ENCODE results near the gene APP.
"Not testable (repeated sequence)": the region's sequence is repeated elsewhere in the genome, so short reads cannot be mapped to it uniquely, and the experiment has no call there.

APP gene

DNA sequence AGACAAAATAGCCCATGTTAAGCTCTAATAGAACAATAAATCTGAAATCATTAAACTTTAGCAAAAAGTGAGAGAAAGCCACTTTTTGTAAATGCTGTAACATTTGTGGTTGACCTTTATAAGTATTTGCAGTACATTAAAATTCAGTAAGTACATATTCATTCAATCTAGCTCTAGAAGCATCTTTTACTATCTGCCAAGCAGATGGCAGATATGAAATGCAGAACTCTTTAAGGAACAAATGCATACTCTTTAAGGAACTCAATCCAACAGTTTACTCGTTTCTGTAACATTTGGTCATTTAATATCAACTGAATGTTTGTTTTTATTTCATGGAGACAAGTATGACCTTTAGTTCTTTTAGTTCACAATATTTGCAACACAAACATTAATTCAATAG, 150.1 kb downstream of the APP start (continued):
- TF ChIP-seq, protein P1, sequence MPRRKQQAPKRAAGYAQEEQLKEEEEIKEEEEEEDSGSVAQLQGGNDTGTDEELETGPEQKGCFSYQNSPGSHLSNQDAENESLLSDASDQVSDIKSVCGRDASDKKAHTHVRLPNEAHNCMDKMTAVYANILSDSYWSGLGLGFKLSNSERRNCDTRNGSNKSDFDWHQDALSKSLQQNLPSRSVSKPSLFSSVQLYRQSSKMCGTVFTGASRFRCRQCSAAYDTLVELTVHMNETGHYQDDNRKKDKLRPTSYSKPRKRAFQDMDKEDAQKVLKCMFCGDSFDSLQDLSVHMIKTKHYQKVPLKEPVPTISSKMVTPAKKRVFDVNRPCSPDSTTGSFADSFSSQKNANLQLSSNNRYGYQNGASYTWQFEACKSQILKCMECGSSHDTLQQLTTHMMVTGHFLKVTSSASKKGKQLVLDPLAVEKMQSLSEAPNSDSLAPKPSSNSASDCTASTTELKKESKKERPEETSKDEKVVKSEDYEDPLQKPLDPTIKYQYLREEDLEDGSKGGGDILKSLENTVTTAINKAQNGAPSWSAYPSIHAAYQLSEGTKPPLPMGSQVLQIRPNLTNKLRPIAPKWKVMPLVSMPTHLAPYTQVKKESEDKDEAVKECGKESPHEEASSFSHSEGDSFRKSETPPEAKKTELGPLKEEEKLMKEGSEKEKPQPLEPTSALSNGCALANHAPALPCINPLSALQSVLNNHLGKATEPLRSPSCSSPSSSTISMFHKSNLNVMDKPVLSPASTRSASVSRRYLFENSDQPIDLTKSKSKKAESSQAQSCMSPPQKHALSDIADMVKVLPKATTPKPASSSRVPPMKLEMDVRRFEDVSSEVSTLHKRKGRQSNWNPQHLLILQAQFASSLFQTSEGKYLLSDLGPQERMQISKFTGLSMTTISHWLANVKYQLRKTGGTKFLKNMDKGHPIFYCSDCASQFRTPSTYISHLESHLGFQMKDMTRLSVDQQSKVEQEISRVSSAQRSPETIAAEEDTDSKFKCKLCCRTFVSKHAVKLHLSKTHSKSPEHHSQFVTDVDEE (CRISPR knock-in tag; IDR thresholded peaks at IDR 0.05), result no peak
- TF ChIP-seq OSR1 (CRISPR knock-in tag; IDR thresholded peaks at IDR 0.05) (no peak), SNAI2 (CRISPR knock-in tag; IDR thresholded peaks at IDR 0.05) (no peak), RARB (CRISPR knock-in tag; IDR thresholded peaks at IDR 0.05) (no peak), ZFP3 (CRISPR knock-in tag; IDR thresholded peaks at IDR 0.05) (no peak)

- ATAC-seq, result no peak
- TF ChIP-seq ISL1 (CRISPR knock-in tag; IDR thresholded peaks at IDR 0.05), result no peak
- TF ChIP-seq, protein P2, sequence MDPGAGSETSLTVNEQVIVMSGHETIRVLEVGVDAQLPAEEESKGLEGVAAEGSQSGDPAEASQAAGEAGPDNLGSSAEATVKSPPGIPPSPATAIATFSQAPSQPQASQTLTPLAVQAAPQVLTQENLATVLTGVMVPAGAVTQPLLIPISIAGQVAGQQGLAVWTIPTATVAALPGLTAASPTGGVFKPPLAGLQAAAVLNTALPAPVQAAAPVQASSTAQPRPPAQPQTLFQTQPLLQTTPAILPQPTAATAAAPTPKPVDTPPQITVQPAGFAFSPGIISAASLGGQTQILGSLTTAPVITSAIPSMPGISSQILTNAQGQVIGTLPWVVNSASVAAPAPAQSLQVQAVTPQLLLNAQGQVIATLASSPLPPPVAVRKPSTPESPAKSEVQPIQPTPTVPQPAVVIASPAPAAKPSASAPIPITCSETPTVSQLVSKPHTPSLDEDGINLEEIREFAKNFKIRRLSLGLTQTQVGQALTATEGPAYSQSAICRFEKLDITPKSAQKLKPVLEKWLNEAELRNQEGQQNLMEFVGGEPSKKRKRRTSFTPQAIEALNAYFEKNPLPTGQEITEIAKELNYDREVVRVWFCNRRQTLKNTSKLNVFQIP (CRISPR knock-in tag; IDR thresholded peaks at IDR 0.05; ENCODE audit: borderline replicate concordance, low read depth), result no peak
- no peak for TF ChIP-seq ZNF70 (CRISPR knock-in tag; IDR thresholded peaks at IDR 0.05)
- TF ChIP-seq TOX (CRISPR knock-in tag; IDR thresholded peaks at IDR 0.05; ENCODE audit: borderline replicate concordance), result no peak
- no peak for TF ChIP-seq GLIS3 (CRISPR knock-in tag; IDR thresholded peaks at IDR 0.05)
- no peak for TF ChIP-seq RARB (CRISPR knock-in tag; IDR thresholded peaks at IDR 0.05)
- TF ChIP-seq ZC3H10 (CRISPR knock-in tag; IDR thresholded peaks at IDR 0.05), result no peak
- no peak for TF ChIP-seq CREB5 (CRISPR knock-in tag; IDR thresholded peaks at IDR 0.05; ENCODE audit: low read depth)
- no peak for TF ChIP-seq ZFP30 (CRISPR knock-in tag; IDR thresholded peaks at IDR 0.05)
- no peak for TF ChIP-seq TCF4 (CRISPR knock-in tag; IDR thresholded peaks at IDR 0.05; ENCODE audit: borderline replicate concordance)
- no peak for TF ChIP-seq OSR1 (CRISPR knock-in tag; IDR thresholded peaks at IDR 0.05)
- no peak for TF ChIP-seq PPARA (CRISPR knock-in tag; IDR thresholded peaks at IDR 0.05; ENCODE audit: borderline replicate concordance)
- TF ChIP-seq SNAI2 (CRISPR knock-in tag; IDR thresholded peaks at IDR 0.05), result no peak
- no peak for TF ChIP-seq ESRRG (CRISPR knock-in tag; IDR thresholded peaks at IDR 0.05)
- no peak for TF ChIP-seq ZNF565 (CRISPR knock-in tag; conservative IDR thresholded peaks at IDR 0.05; ENCODE audit: low read depth)
Observed at GRCh38 chr21:26020081-26020480, 150.5 kb downstream of the APP start.

GRCh38 chr21:26019236-26019635, 151.3 kb downstream of the APP start:
- TF ChIP-seq CSDC2 (CRISPR knock-in tag; IDR thresholded peaks at IDR 0.05), result no peak
- no peak for ATAC-seq

GRCh38 chr21:26013970-26014369, 156.6 kb downstream of the APP start:
- TF ChIP-seq ZFP30 (CRISPR knock-in tag; IDR thresholded peaks at IDR 0.05), result no peak
- no peak for TF ChIP-seq RARB (CRISPR knock-in tag; IDR thresholded peaks at IDR 0.05)
- TF ChIP-seq TOX (CRISPR knock-in tag; IDR thresholded peaks at IDR 0.05; ENCODE audit: borderline replicate concordance), result no peak
- no peak for TF ChIP-seq ESRRG (CRISPR knock-in tag; IDR thresholded peaks at IDR 0.05)
- TF ChIP-seq ARNTL (CRISPR knock-in tag; IDR thresholded peaks at IDR 0.05; ENCODE audit: borderline replicate concordance, low read depth), result no peak
- TF ChIP-seq ZNF70 (CRISPR knock-in tag; IDR thresholded peaks at IDR 0.05), result no peak
- no peak for ATAC-seq

DNA sequence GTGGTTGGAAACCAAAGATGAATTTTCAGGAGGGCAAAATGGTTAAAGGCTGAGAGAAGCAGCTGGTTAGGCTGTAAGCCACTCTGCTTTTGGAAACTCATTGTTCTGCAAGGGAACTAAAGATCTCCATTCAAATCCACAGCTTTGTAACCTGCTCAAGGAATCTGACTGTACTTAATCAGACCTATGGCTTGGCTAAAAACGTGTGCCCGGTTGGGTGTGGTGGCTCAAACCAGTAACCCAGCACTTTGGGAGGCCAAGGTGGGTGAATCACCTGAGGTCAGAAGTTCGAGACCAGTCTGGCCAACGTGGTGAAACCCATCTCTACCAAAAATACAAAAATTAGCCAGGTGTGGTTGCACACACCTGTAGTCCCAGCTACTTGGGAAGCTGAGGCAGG, 158.1 kb downstream of the APP start:
- not testable (repeated sequence) for ATAC-seq

DNA sequence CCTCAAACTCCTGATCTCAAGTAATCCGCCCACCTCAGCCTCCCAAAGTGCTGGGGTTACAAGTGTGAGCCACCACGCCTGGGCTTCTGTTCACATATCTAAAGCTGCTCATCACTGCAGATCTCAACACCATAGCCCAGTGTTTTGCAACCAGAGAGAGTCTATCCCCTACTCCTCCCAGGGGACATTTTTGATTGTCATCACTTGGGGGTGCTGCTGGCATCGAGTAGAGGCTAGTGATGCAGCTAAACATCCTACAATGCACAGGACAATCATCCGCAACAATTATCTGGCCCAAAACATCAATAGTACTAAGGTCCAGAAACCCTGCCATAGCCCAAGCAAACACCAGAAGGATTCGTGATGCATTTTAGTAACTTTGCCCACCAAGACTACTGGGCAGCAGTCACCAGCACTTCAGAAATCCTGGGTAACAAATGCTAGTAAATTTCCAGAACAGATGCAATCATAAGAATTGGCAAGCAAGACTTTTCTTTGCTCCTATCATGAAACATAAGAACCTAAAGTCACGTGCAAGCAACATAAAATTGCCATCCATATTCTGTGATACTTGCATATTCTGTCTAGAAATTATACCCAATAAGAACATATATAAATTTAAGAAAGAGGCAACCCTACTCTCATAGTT, 159.2 kb downstream of the APP start:
- no peak for ATAC-seq
- TF ChIP-seq ZFP3 (CRISPR knock-in tag; IDR thresholded peaks at IDR 0.05) (no peak), BACH2 (CRISPR knock-in tag; IDR thresholded peaks at IDR 0.05; ENCODE audit: borderline replicate concordance) (no peak), PPARA (CRISPR knock-in tag; IDR thresholded peaks at IDR 0.05; ENCODE audit: borderline replicate concordance) (no peak), GLIS3 (CRISPR knock-in tag; IDR thresholded peaks at IDR 0.05) (no peak), ZNF8 (CRISPR knock-in tag; IDR thresholded peaks at IDR 0.05) (no peak), ZFP30 (CRISPR knock-in tag; IDR thresholded peaks at IDR 0.05) (no peak), ESRRG (CRISPR knock-in tag; IDR thresholded peaks at IDR 0.05) (no peak), RARB (CRISPR knock-in tag; IDR thresholded peaks at IDR 0.05) (no peak), TCF4 (CRISPR knock-in tag; IDR thresholded peaks at IDR 0.05; ENCODE audit: borderline replicate concordance) (no peak), ISL1 (CRISPR knock-in tag; IDR thresholded peaks at IDR 0.05) (no peak), PATZ1 (CRISPR knock-in tag; IDR thresholded peaks at IDR 0.05; ENCODE audit: borderline replicate concordance) (no peak), SNAI2 (CRISPR knock-in tag; IDR thresholded peaks at IDR 0.05) (no peak), OSR1 (CRISPR knock-in tag; IDR thresholded peaks at IDR 0.05) (no peak), CSDC2 (CRISPR knock-in tag; IDR thresholded peaks at IDR 0.05) (no peak)
- TF ChIP-seq, protein P3, sequence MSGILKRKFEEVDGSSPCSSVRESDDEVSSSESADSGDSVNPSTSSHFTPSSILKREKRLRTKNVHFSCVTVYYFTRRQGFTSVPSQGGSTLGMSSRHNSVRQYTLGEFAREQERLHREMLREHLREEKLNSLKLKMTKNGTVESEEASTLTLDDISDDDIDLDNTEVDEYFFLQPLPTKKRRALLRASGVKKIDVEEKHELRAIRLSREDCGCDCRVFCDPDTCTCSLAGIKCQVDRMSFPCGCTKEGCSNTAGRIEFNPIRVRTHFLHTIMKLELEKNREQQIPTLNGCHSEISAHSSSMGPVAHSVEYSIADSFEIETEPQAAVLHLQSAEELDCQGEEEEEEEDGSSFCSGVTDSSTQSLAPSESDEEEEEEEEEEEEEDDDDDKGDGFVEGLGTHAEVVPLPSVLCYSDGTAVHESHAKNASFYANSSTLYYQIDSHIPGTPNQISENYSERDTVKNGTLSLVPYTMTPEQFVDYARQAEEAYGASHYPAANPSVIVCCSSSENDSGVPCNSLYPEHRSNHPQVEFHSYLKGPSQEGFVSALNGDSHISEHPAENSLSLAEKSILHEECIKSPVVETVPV (CRISPR knock-in tag; IDR thresholded peaks at IDR 0.05), result no peak
